Neuronal stem cell (in vitro differentiated cells): Measurements from ENCODE around the gene TMEM187.

Source experiments
- DNase-seq: peaks from one replicate; pipeline ENCODE4 v3.0.0-alpha.2; 2013; ENCODE audit warnings: low spot score
- H2AFZ ChIP-seq: one replicate; pipeline ENCODE4 v1.6.1; 2013; ENCODE audit warnings: mild to moderate bottlenecking, low read length, inconsistent platforms
- H2AK5ac ChIP-seq: 2 replicates; pipeline ENCODE4 v1.6.1; 2013; ENCODE audit warnings: low read depth, mild to moderate bottlenecking, inconsistent platforms, low read length, moderate library complexity, mixed read lengths
- H2BK120ac ChIP-seq: 2 replicates; pipeline ENCODE4 v1.6.1; 2013; ENCODE audit warnings: low read depth, mild to moderate bottlenecking, inconsistent platforms, low read length, moderate library complexity, mixed read lengths
- H2BK12ac ChIP-seq: one replicate; pipeline ENCODE4 v1.6.1; 2013; ENCODE audit warnings: low read length, inconsistent platforms
- H2BK15ac ChIP-seq: 2 replicates; pipeline ENCODE4 v1.6.1; 2013; ENCODE audit warnings: mild to moderate bottlenecking, low read length, inconsistent platforms, mixed read lengths
- H2BK5ac ChIP-seq: one replicate; pipeline ENCODE4 v1.6.1; 2013; ENCODE audit warnings: inconsistent platforms, mild to moderate bottlenecking, low read length, moderate library complexity
- H3K14ac ChIP-seq: one replicate; pipeline ENCODE4 v1.6.1; 2013; ENCODE audit warnings: low read length, inconsistent platforms
- H3K18ac ChIP-seq: 2 replicates; pipeline ENCODE4 v1.6.1; 2013; ENCODE audit warnings: low read length, inconsistent platforms
- H3K23ac ChIP-seq: 2 replicates; pipeline ENCODE4 v1.6.1; 2013; ENCODE audit warnings: low read depth, mild to moderate bottlenecking, mixed read lengths, low read length, inconsistent platforms; ENCODE audit not compliant: poor library complexity
- H3K27ac ChIP-seq: replicated peaks from 3 replicates; pipeline ENCODE4 v1.5.1; 2013; ENCODE audit warnings: low read length, inconsistent platforms
- H3K27me3 ChIP-seq, 3 experiments: 2 replicates each; pipeline ENCODE4 v1.6.1; 2013; ENCODE audit warnings: low read length in 3 of 3, mild to moderate bottlenecking in 2 of 3, inconsistent platforms in 1 of 3, low read depth in 1 of 3, mixed read lengths in 1 of 3, moderate library complexity in 1 of 3; ENCODE audit not compliant: control insufficient read depth in 3 of 3, insufficient read depth in 3 of 3
- H3K36me3 ChIP-seq, 2 donors: replicated peaks in 1 of 2; 2 replicates each; pipeline ENCODE4 v1.6.1; 2013; ENCODE audit warnings: low read length in 2 of 2; ENCODE audit not compliant: control insufficient read depth in 2 of 2, insufficient read depth in 2 of 2
- H3K4ac ChIP-seq: 2 replicates; pipeline ENCODE4 v1.6.1; 2013; ENCODE audit warnings: inconsistent platforms, mild to moderate bottlenecking, low read length, moderate library complexity
- H3K4me1 ChIP-seq, 2 donors: 1 replicate in 1 of 2; 2 replicates in 1 of 2; pipeline ENCODE4 v1.6.1; 2013; ENCODE audit warnings: low read length in 2 of 2, low read depth in 1 of 2; ENCODE audit not compliant: control insufficient read depth in 2 of 2, insufficient read depth in 1 of 2
- H3K4me2 ChIP-seq: one replicate; pipeline ENCODE4 v1.6.1; 2013; ENCODE audit warnings: mild to moderate bottlenecking, low read length, inconsistent platforms; ENCODE audit not compliant: insufficient read depth, poor library complexity, severe bottlenecking
- H3K4me3 ChIP-seq, 2 donors: 2 replicates each; pipeline ENCODE4 v1.5.1; 2013; ENCODE audit warnings: low read length in 2 of 2, mild to moderate bottlenecking in 2 of 2, inconsistent platforms in 1 of 2, moderate library complexity in 1 of 2
- H3K79me1 ChIP-seq: one replicate; pipeline ENCODE4 v1.6.1; 2013; ENCODE audit warnings: low read depth, mild to moderate bottlenecking, inconsistent platforms, low read length, moderate library complexity
- H3K9ac ChIP-seq: one replicate; pipeline ENCODE4 v1.6.1; 2013; ENCODE audit warnings: mild to moderate bottlenecking, low read depth, low read length, inconsistent platforms; ENCODE audit not compliant: poor library complexity
- H3K9me3 ChIP-seq, 2 donors: replicated peaks in 1 of 2; 2 replicates each; pipeline versions ENCODE3 to v1.6.1; 2013; ENCODE audit warnings: low read length in 2 of 2, mild to moderate bottlenecking in 2 of 2, inconsistent platforms in 1 of 2, low read depth in 1 of 2, mixed read lengths in 1 of 2, moderate library complexity in 1 of 2; ENCODE audit not compliant: control insufficient read depth in 2 of 2, insufficient read depth in 1 of 2
- H4K8ac ChIP-seq: one replicate; pipeline ENCODE4 v1.6.1; 2013; ENCODE audit warnings: low read depth, mild to moderate bottlenecking, inconsistent platforms, low read length, moderate library complexity
- H4K91ac ChIP-seq: one replicate; pipeline ENCODE4 v1.6.1; 2013; ENCODE audit warnings: low read length, low read depth, mild to moderate bottlenecking, inconsistent platforms; ENCODE audit not compliant: poor library complexity
- WGBS, 2 donors: extraction: QIAGEN DNeasy Blood & Tissue Kit; methylation state at CpG; one replicate each; pipeline ENCODE4 v1.1.7; 2013; ENCODE audit warnings: missing lambda C conversion rate in 2 of 2, mixed read lengths in 1 of 2; ENCODE audit not compliant: insufficient read length in 2 of 2, insufficient replicate concordance in 1 of 2; ENCODE audit errors: extremely low coverage in 2 of 2; 5-methylcytosine and 5-hydroxymethylcytosine counted together

Gene TMEM187

GRCh38 chrX:153991013-153991580, 18.5 kb downstream of the TMEM187 start:
- H3K27ac ChIP-seq: no peak overlapping the region
- no peak overlapping the region for H2BK5ac ChIP-seq
- no peak overlapping the region for H3K18ac ChIP-seq
- H3K4me3 ChIP-seq: no peak overlapping the region
- H2BK12ac ChIP-seq: no peak overlapping the region
- H2BK120ac ChIP-seq: no peak overlapping the region
- no peak overlapping the region for H2AK5ac ChIP-seq
- H3K4me2 ChIP-seq: no peak overlapping the region
- H4K91ac ChIP-seq: no peak overlapping the region
- H4K8ac ChIP-seq: no peak overlapping the region
- H2BK15ac ChIP-seq: no peak overlapping the region
- DNase-seq: no peak
- peaks cover 0 to 3% of the 10 kb centered on the region in 2 donors for H3K9me3 ChIP-seq
- H3K9ac ChIP-seq: no peak overlapping the region
- WGBS, 2 donors: no CpG with 5 or more reads among the region's 3 CpGs
- H3K36me3 ChIP-seq: no peaks in the 10 kb centered on the region
- H3K27me3 ChIP-seq: peaks cover 0 to 26% (median 0%) of the 10 kb centered on the region in 3 experiments
- no peaks in the 10 kb centered on the region for H3K79me1 ChIP-seq
- H3K14ac ChIP-seq: no peak overlapping the region
- H3K23ac ChIP-seq: no peak overlapping the region
- no peak overlapping the region for H3K4ac ChIP-seq
- no peak overlapping the region for H2AFZ ChIP-seq
- H3K4me1 ChIP-seq: no peaks in the 10 kb centered on the region

DNA sequence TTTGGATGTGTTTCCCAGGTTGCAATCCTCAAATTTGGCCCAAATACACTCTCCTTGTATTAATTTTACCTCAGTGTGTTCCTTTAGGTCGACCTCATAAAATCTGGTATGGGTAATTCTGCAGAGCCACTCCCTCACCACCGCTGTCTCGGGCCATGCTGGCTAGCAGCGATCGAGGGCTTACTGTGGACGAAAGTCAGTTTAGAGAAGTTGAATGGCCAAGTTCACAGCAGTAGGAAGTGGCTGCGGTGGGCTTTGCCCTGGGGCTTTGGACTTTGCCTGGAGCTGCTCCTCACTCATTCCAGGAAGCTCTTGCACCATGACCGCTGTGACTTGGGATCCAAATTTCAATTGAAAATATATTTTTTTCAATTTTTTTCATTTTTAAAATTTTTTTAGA, 19.6 kb downstream of the TMEM187 start:
- Histone ChIP-seq H3K14ac (no peak overlapping the region), H3K79me1 (no peaks in the 10 kb centered on the region), H2AK5ac (no peak overlapping the region), H2BK12ac (no peak overlapping the region), H2BK120ac (no peak overlapping the region), H4K8ac (no peak overlapping the region), H3K18ac (no peak overlapping the region), H2AFZ (no peak overlapping the region), H3K27ac (no peak overlapping the region), H3K4ac (no peak overlapping the region), H2BK5ac (no peak overlapping the region), H3K27me3 (peaks cover 0 to 22% (median 0%) of the 10 kb centered on the region in 3 experiments), H3K9me3 (peaks cover 0 to 3% of the 10 kb centered on the region in 2 donors), H4K91ac (no peak overlapping the region), H2BK15ac (no peak overlapping the region), H3K9ac (no peak overlapping the region), H3K36me3 (no peaks in the 10 kb centered on the region), H3K4me3 (no peak overlapping the region), H3K23ac (no peak overlapping the region), H3K4me1 (no peaks in the 10 kb centered on the region), H3K4me2 (no peak overlapping the region)
- no CpG with 5 or more reads among the region's 8 CpGs for WGBS, 2 donors
- DNase-seq: no peak

- Histone ChIP-seq H2BK15ac (no peak overlapping the region), H3K14ac (no peak overlapping the region), H3K4me2 (no peak overlapping the region), H4K91ac (no peak overlapping the region), H3K18ac (no peak overlapping the region), H2BK120ac (no peak overlapping the region), H3K4me3 (no peak overlapping the region), H3K27me3 (peaks cover 0 to 23% (median 0%) of the 10 kb centered on the region in 3 experiments), H3K4me1 (no peaks in the 10 kb centered on the region), H3K9ac (no peak overlapping the region), H3K23ac (no peak overlapping the region), H3K27ac (no peak overlapping the region), H2AFZ (no peak overlapping the region), H3K79me1 (no peaks in the 10 kb centered on the region), H2BK12ac (no peak overlapping the region), H3K36me3 (no peaks in the 10 kb centered on the region), H3K9me3 (peaks cover 0 to 3% of the 10 kb centered on the region in 2 donors), H2BK5ac (no peak overlapping the region), H2AK5ac (no peak overlapping the region), H3K4ac (no peak overlapping the region), H4K8ac (no peak overlapping the region)
- WGBS, 2 donors: no CpG with 5 or more reads among the region's 12 CpGs
- DNase-seq: no peak
Observed at GRCh38 chrX:153993079-153993478, 20.5 kb downstream of the TMEM187 start.

DNA sequence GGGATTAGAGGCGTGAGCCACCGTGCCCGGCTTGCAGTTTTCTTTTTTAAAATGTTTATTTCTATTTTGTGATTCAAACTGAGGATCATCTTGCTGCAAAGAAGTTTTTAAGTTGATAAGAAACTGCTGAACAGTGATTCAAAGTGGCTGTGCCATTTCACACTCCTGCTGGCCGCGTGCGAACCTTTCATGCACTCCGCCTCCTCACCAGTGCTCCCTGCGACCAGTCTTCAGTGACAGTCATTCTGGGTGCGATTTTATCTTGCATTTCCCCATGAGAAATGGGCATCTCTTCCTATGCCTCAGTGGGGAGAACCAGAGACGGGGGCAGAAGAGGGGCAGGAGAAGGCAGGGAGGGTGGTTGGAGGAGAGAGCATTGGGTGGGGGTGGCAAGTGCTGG, 21.4 kb downstream of the TMEM187 start:
- no peaks in the 10 kb centered on the region for H3K79me1 ChIP-seq
- peaks cover 0 to 3% of the 10 kb centered on the region in 2 donors for H3K9me3 ChIP-seq
- no peak overlapping the region for H3K27ac ChIP-seq
- no peak overlapping the region for H3K18ac ChIP-seq
- H3K4me3 ChIP-seq: no peak overlapping the region
- no peaks in the 10 kb centered on the region for H3K36me3 ChIP-seq
- H3K14ac ChIP-seq: no peak overlapping the region
- no CpG with 5 or more reads among the region's 10 CpGs for WGBS, 2 donors
- H2AK5ac ChIP-seq: no peak overlapping the region
- no peaks in the 10 kb centered on the region for H3K4me1 ChIP-seq
- no peak overlapping the region for H2BK15ac ChIP-seq
- no peak overlapping the region for H2AFZ ChIP-seq
- no peak overlapping the region for H4K91ac ChIP-seq
- H4K8ac ChIP-seq: no peak overlapping the region
- H3K4ac ChIP-seq: no peak overlapping the region
- H2BK12ac ChIP-seq: no peak overlapping the region
- no peak for DNase-seq
- H3K23ac ChIP-seq: no peak overlapping the region
- no peak overlapping the region for H3K4me2 ChIP-seq
- no peak overlapping the region for H2BK120ac ChIP-seq
- H2BK5ac ChIP-seq: no peak overlapping the region
- no peak overlapping the region for H3K9ac ChIP-seq
- H3K27me3 ChIP-seq: peaks cover 0 to 26% (median 0%) of the 10 kb centered on the region in 3 experiments
